Measurements from ENCODE around the gene JAKMIP2. TPM values are rescaled to one million over a fixed set of nuclear protein-coding genes. Genes with fewer than 3 reads are reported as not detected.

JAKMIP2 gene
- total RNA-seq, 1 donor from 2014 or later, result 0.06 TPM

- DNase-seq (ENCODE audit: low spot score), result no peak
Observed at GRCh38 chr5:147789820-147790219, 7.3 kb upstream of the JAKMIP2 start.

- DNase-seq (ENCODE audit: low spot score), result no peak
Observed at GRCh38 chr5:147788023-147788422, 5.5 kb upstream of the JAKMIP2 start.

- no peak for DNase-seq (ENCODE audit: low spot score)
Observed at GRCh38 chr5:147786142-147786541, 3.6 kb upstream of the JAKMIP2 start.

- no peak for DNase-seq (ENCODE audit: low spot score)
Observed at GRCh38 chr5:147784146-147784987, 1.8 kb upstream of the JAKMIP2 start.

GRCh38 chr5:147780924-147781573, 1.5 kb downstream of the JAKMIP2 start:
- no peak for DNase-seq (ENCODE audit: low spot score)

GRCh38 chr5:147779694-147780093, 2.8 kb downstream of the JAKMIP2 start:
- no peak for DNase-seq (ENCODE audit: low spot score)

- no peak for DNase-seq (ENCODE audit: low spot score)
Observed at GRCh38 chr5:147776989-147777388, 5.5 kb downstream of the JAKMIP2 start.

GRCh38 chr5:147773587-147773986, 8.9 kb downstream of the JAKMIP2 start:
- no peak for DNase-seq (ENCODE audit: low spot score)

GRCh38 chr5:147773139-147773538, 9.4 kb downstream of the JAKMIP2 start:
- no peak for DNase-seq (ENCODE audit: low spot score)

GRCh38 chr5:147767048-147767447, 15.5 kb downstream of the JAKMIP2 start:
- no peak for DNase-seq (ENCODE audit: low spot score)

- DNase-seq (ENCODE audit: low spot score), result no peak
Observed at GRCh38 chr5:147763791-147764525, 18.6 kb downstream of the JAKMIP2 start.

- DNase-seq (ENCODE audit: low spot score), result no peak
Observed at GRCh38 chr5:147760086-147760875, 22.2 kb downstream of the JAKMIP2 start.

GRCh38 chr5:147759441-147759840, 23.1 kb downstream of the JAKMIP2 start:
- no peak for DNase-seq (ENCODE audit: low spot score)

GRCh38 chr5:147756566-147756965, 26.0 kb downstream of the JAKMIP2 start:
- DNase-seq (ENCODE audit: low spot score), result no peak

GRCh38 chr5:147754372-147755122, 28.0 kb downstream of the JAKMIP2 start:
- no peak for DNase-seq (ENCODE audit: low spot score)

GRCh38 chr5:147753765-147754164, 28.8 kb downstream of the JAKMIP2 start:
- DNase-seq (ENCODE audit: low spot score), result no peak

- DNase-seq (ENCODE audit: low spot score), result no peak
Observed at GRCh38 chr5:147752666-147753290, 29.8 kb downstream of the JAKMIP2 start.

- DNase-seq (ENCODE audit: low spot score), result no peak
Observed at GRCh38 chr5:147752033-147752432, 30.5 kb downstream of the JAKMIP2 start.

- DNase-seq (ENCODE audit: low spot score), result no peak
Observed at GRCh38 chr5:147751156-147751830, 31.2 kb downstream of the JAKMIP2 start.

All from mesenteric fat pad (tissue), 1 donor.